IPS DF 4.7 (cell line): ENCODE measurements around the gene NOLC1.

Experiments
- DNase-seq: peaks from one replicate; pipeline ENCODE4 v3.0.0-alpha.2; 2013; ENCODE audit warnings: low spot score; ENCODE audit errors: extremely low read depth

The NOLC1 gene

DNA sequence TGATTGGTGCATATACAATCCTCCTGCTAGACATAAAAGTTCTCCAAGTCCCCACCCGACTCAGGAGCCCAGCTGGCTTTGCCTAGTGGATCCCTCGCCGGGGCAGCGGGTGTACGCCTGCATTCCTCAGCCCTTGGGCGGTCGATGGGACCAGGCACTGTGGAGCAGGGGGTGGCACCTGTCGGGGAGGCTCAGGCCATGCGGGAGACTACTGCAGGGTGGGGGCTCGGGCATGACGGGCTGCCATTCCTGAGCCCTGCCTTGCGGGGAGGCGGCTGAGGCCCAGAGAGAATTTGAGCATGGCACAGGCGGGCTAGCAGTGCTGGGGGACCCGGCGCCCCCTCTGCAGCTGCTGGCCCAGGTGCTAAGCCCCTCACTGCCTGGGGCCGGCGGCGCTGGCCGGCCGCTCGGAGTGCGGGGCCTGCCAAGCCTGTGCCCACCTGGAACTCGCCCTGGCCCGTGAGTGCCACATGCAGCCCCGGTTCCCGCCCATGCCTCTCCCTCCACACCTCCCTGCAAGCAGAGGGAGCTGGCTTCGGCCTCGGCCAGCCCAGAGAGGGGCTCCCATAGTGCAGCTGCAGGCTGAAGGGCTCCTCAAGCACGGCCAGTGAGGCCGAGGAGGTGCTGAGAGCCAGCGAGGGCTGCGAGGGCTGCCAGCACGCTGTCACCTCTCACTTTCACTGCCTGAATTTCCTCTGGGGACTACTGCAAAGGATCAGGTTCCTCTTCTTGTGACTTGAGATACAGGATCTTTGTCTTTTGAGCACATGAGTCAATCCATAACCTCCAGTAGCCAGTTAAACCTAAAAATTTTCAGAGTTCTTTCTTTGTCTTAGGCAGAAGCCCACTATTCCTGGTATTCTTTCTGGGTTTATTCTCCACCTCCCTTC, 48.8 kb downstream of the NOLC1 start:
- no peak for DNase-seq

GRCh38 chr10:102202386-102202785, 50.2 kb downstream of the NOLC1 start:
- DNase-seq = no peak

DNA sequence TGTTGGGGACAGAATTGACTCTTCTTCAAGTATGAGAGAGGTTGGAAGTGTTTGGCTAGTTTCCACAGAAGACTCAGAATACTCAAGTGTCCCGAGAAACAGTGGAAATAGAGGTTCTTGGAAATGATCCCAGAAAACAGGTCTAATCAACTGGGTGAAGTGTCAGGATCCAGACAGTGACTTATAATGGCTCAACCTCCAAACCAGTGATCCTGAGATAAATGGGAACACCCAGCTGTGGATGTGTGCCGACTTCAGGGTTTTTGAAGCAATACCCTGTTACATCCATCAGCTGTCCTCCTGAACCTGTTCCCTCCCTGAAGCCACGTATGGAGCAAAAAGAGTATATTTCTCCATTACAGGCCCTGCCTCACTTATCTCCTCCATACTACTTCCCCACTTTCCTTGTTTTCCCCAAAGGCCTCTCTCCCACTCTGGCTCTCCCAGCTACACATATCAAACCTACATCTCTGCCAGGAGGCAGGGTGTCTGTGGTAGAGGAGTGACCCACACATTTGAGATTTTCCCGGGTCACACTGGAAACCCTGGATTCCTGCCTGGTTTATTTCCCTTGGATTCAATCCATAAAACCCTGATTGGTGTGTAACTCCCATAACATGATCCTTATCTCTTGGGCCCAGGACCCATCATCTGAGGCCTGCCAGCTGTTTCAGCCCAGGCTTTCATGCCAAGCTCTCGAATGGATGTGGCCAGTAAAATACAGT, 56.3 kb downstream of the NOLC1 start:
- no peak for DNase-seq

GRCh38 chr10:102211615-102212299, 59.6 kb downstream of the NOLC1 start:
- no peak for DNase-seq
